ENCODE measurements around the gene SLC48A1.
A peak's percentile ranks its signal among the peaks of the same experiment; 100 is the strongest.

The SLC48A1 gene

GRCh38 chr12:47828008-47828975 is 55.3 kb downstream of the SLC48A1 start:
- H3K9me3 Mint-ChIP-seq: no peaks in the 10 kb centered on the region
- TF ChIP-seq CTCF (IDR thresholded peaks at IDR 0.05): no peak
- H3K36me3 Mint-ChIP-seq (ENCODE audit: low read depth): no peaks in the 10 kb centered on the region
- DNase-seq: no peak
- H3K27ac Mint-ChIP-seq: peak overlapping the region; percentile 92
- peaks cover 91% of the 10 kb centered on the region for H3K4me1 Mint-ChIP-seq
- no peak overlapping the region for H3K4me3 Mint-ChIP-seq
- peaks cover 8% of the 10 kb centered on the region for H3K27me3 Mint-ChIP-seq (ENCODE audit: low read depth, poor library complexity)

GRCh38 chr12:47828976-47829482 is 56.0 kb downstream of the SLC48A1 start:
- no peaks in the 10 kb centered on the region for H3K36me3 Mint-ChIP-seq (ENCODE audit: low read depth)
- no peak overlapping the region for H3K4me3 Mint-ChIP-seq
- peaks cover 91% of the 10 kb centered on the region for H3K4me1 Mint-ChIP-seq

GRCh38 chr12:47829584-47829983 is 56.5 kb downstream of the SLC48A1 start:
- H3K9me3 Mint-ChIP-seq: no peaks in the 10 kb centered on the region
- DNase-seq: no peak
- no peaks in the 10 kb centered on the region for H3K36me3 Mint-ChIP-seq (ENCODE audit: low read depth)
- peaks cover 10% of the 10 kb centered on the region for H3K27me3 Mint-ChIP-seq (ENCODE audit: low read depth, poor library complexity)
- TF ChIP-seq CTCF (IDR thresholded peaks at IDR 0.05): no peak
- peaks cover 91% of the 10 kb centered on the region for H3K4me1 Mint-ChIP-seq
- H3K27ac Mint-ChIP-seq: peak overlapping the region; percentile 92
- H3K4me3 Mint-ChIP-seq: no peak overlapping the region

More at GRCh38 chr12:47828976-47829482, 56.0 kb downstream of the SLC48A1 start:
- Mint-ChIP-seq H3K27me3 (ENCODE audit: low read depth, poor library complexity) (peaks cover 10% of the 10 kb centered on the region), H3K27ac (peak overlapping the region; percentile 92), H3K9me3 (no peaks in the 10 kb centered on the region)
- DNase-seq: peak; percentile 50
- TF ChIP-seq CTCF (IDR thresholded peaks at IDR 0.05): no peak

Measured in nephron progenitor cell (in vitro differentiated cells).